GM10248 (cell line): ENCODE results near the gene RAVER1.

Experiments used
- CTCF ChIA-PET: fragments of 300-600 bp; sonication (Branson Sonifier 250); formaldehyde crosslinking; extraction: SDS; loops from one replicate; lab custom pipeline; 2021; ENCODE audit warnings: antibody characterized with exemption; lab: Yijun Ruan, JAX
- POLR2A ChIA-PET: fragments of 350-650 bp; sonication (Branson Sonifier 250); formaldehyde crosslinking; extraction: SDS; loops from one replicate; lab custom pipeline; 2020; ENCODE audit warnings: antibody characterized with exemption; lab: Yijun Ruan, JAX
- DNase-seq: peaks from one replicate; pipeline ENCODE4 v3.0.0; 2012; ENCODE audit errors: extremely low spot score
- CTCF ChIP-seq: IDR thresholded peaks from 2 replicates; pipeline ENCODE4 v1.5.1; 2012; ENCODE audit warnings: mild to moderate bottlenecking, low read depth; ENCODE audit errors: extremely low read depth, missing control alignments, control extremely low read depth

Gene RAVER1

GRCh38 chr19:10334588-10335351, 1.4 kb upstream of the RAVER1 start:
- ChIA-PET CTCF (interaction anchor here (1.0 to 2.6 kb wide), 3 partner anchors 32 to 66 kb away, joined by 3 to 11 read pairs (median 5); no protein-coding TSS in a partner anchor), POLR2A (no interaction called here)
- DNase-seq = no peak
- no peak for TF ChIP-seq CTCF

DNA sequence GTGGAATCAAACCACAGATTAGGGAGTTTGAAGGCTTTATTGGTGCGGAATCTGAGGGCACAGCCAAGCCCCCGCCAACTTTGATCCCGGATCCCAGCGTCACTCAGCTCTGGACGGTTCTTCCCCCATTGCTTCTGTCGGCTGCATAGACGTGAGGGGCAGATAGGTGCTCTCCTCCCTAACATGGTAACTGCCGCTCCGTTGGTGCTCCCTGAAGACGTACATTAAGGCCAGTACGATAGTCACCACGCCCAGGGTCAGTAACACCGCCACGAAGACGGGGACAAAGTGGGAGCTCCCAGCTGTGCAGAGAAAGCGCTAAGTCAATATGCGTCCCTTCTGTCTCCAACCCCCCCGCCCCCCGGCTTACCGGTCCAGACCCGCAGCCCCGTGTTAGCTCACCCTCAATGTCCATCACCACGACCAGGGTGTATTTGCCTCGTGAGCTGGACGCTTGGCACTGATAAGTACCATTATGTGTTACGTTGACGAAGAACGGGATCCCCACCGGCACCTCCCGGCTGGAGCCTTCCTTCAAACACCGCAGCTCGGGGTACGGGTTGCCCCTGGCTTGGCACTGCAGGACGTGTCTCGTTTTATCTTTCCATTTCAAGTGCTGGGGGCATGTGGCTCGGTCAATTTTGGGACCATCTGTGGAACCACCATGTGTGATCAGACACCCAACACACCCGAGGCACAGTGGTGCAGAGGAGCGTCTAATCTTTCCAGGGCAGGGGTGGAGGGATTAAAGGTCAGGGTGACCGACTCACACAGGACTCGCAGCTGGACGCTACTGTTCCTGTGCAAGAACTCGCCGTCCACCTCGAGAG, 644 bp upstream of the RAVER1 start:
- no peak for TF ChIP-seq CTCF
- no peak for DNase-seq
- ChIA-PET CTCF (interaction anchor here (0.9 to 2.1 kb wide), 3 partner anchors 45 to 66 kb away, joined by 3 to 11 read pairs (median 3); partner anchors contain the start of gene ICAM5), POLR2A (interaction anchor here (0.6 to 1.4 kb wide), 4 partner anchors 17 to 105 kb away, joined by 4 to 6 read pairs (median 6); partner anchors contain the start of gene ICAM1)

DNA sequence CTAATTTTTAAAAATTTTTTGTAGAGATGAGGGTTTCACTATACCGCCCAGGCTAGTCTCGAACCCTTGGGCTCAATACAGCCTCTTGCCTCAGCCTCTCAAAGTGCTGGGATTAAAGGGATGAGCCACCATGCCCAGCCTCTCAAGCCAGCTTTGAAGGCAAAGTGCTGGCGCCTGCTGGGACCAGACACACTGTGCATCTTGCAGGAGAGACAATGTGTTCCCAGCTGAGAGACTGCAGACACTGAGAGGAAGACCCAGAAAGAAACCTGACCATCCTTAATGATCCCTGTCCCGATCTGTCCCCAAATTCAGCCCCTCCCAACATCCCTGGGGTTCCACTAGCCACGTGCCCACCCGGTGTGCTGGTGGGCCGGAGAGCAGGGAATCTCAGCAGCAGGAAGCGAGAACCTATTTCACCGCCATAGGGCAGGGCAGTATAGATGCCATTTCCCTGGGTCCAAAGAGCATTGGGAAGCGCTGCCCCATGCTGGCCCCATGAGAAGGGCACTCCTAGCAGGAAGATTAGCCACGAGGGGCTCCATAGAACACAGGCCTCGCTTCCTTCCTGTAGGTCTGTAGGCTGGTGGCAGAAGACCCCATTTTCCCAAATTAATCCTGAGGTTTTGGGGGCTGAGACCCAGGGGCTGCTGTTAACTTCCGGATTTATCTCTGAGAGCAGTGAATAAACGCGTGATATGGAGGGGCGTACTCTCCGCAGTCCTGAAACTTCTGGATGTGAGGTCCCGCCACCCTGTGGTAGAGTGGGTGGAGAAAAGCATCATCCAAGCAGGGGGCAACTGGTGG, 968 bp downstream of the RAVER1 start:
- DNase-seq = no peak
- POLR2A ChIA-PET = interaction anchor here (0.8 kb wide), 1 partner anchor 43 kb away, joined by 3 read pairs; the partner anchor contains the start of gene ICAM5

DNA sequence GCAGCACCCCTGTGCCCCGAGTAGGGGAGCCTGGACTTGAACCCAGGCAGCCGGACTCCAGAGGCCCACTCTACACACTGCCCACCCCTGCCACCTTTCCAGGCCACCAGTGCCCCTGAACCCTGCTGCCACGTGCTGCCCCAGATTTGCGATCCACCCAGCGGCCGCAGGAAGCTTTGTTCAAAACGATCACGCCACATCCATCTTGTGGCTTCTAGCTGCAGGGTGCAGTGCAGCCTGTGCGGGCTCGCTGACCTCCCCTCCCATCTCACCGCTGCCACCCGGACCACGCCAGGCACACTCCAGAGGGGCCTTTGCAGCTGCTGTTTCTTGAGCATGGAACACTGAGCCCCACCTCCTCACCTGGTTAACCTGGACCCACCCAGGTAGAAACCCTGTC, 3.8 kb downstream of the RAVER1 start:
- ChIA-PET CTCF (interaction anchor here (1.3 to 1.9 kb wide), 3 partner anchors 9 to 59 kb away, joined by 3 to 6 read pairs (median 4); partner anchors contain the start of gene ICAM5), POLR2A (no interaction called here)
- DNase-seq = no peak
- no peak for TF ChIP-seq CTCF

More for the DNA sequence above, 968 bp downstream of the RAVER1 start:
- CTCF ChIA-PET = no interaction called here
- TF ChIP-seq CTCF = no peak

DNA sequence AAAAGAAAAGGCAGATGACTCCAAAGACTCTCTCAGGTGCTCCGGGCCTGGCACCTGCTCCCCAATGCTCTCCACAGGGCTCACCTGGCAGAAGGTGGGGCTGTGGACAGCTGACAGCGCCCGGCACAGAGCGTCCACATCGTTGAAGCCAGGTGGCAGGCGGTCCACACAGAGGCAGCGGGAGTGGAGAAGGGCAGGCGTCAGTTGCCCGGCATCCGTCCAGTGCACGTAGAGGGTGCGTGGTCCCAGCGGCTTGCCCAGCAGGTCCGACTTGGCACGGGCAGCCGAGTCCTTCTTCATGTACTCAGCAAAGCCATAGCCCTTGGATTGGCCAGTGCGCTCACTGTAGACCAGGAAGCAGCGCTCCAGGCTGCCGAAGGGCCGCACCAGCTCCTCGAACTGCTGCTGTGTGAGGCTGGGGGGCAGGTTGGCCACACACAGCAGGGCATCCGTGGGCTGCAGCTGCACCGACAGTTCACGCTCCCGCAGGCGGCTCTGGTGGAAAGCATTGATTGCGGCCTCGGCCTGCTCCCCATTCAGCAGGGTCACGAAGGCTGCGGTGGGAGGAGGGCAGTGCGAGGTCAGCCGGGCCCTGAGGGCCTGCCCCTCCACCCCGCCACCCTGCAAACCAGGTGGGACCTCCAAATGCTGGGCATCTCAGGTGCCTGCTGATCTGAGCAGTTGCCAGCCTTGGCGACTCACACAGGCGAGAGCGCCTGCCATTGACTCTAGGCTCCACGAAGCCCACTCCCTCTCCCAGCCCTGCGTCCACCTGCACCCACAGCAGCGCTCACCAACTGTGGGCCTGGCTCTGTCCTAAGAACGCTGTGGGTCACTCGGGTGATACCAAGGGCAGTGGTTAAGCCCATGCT, 4.5 kb downstream of the RAVER1 start:
- no peak for DNase-seq
- ChIA-PET CTCF (interaction anchor here (1.9 kb wide), 1 partner anchor 60 kb away, joined by 4 read pairs; no protein-coding TSS in a partner anchor), POLR2A (interaction anchor here (0.7 kb wide), 2 partner anchors 30 to 124 kb away, joined by 4 read pairs; no protein-coding TSS in a partner anchor)

More for the DNA sequence above, 4.5 kb downstream of the RAVER1 start:
- no peak for TF ChIP-seq CTCF
